ENCODE results near the gene GRM7. TPM values are rescaled to one million over a fixed set of nuclear protein-coding genes. Genes with fewer than 3 reads are reported as not detected.

GRM7 gene
- total RNA-seq, 4 donors from 2014 or later: not detected

DNA sequence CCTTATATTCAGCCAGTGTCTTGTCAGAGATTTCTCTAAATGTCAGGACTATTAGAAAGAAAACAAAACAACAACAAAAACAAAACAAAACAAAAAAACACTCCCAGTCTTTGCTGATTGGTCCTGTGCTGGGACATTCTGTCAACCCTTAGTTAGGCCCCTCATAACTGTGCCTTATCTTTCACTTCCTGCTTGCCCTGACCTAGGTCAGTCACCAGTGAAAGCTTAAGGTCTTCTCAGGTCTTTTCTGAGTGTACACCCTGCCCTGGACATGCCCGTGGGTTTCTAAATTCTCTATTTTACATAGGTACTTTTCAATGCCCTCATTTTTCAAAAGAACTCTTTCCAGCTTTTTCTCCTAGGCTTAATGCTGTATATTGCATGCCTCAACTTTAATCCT, 454.1 kb downstream of the GRM7 start:
- Histone ChIP-seq H3K4me3 (no peak overlapping the region), H3K9me3 (no peaks in the 10 kb centered on the region), H3K36me3 (no peaks in the 10 kb centered on the region), H3K4me1 (no peaks in the 10 kb centered on the region), H3K27ac (no peak overlapping the region), H3K27me3 (no peaks in the 10 kb centered on the region)
- DNase-seq (no peak), ATAC-seq (no peak)
- in situ Hi-C loops (cut with MboI; ENCODE audit: low sequenced_read_pairs in 4 of 4) (no loop called here), intact Hi-C loops (cut with DNase I; ENCODE audit: low total_unique reads) (loop anchor here (10.0 kb wide), 1 partner anchor 880 kb away; no protein-coding TSS in a partner anchor)
- TF ChIP-seq CTCF (IDR thresholded peaks at IDR 0.05 in 4 of 5, conservative IDR thresholded peaks at IDR 0.05 in 1 of 5) (no peak), POLR2A (IDR thresholded peaks at IDR 0.05) (no peak)

GRCh38 chr3:7322957-7323669, 462.2 kb downstream of the GRM7 start:
- no peak for TF ChIP-seq POLR2A (IDR thresholded peaks at IDR 0.05)
- no peak for TF ChIP-seq CTCF (IDR thresholded peaks at IDR 0.05 in 4 of 5, conservative IDR thresholded peaks at IDR 0.05 in 1 of 5)
- Histone ChIP-seq H3K4me3 (no peak overlapping the region), H3K36me3 (no peaks in the 10 kb centered on the region), H3K4me1 (no peaks in the 10 kb centered on the region), H3K27me3 (no peaks in the 10 kb centered on the region), H3K27ac (no peak overlapping the region), H3K9me3 (no peaks in the 10 kb centered on the region)
- in situ Hi-C loops (cut with MboI; ENCODE audit: low sequenced_read_pairs in 4 of 4): no loop called here
- ATAC-seq (no peak), DNase-seq (no peak)
- intact Hi-C loops (cut with DNase I; ENCODE audit: low total_unique reads): no loop called here

- no peaks in the 10 kb centered on the region for H3K36me3 ChIP-seq
- H3K27ac ChIP-seq: no peak overlapping the region
- H3K9me3 ChIP-seq: no peaks in the 10 kb centered on the region
- no peak for DNase-seq
- TF ChIP-seq CTCF (IDR thresholded peaks at IDR 0.05 in 4 of 5, conservative IDR thresholded peaks at IDR 0.05 in 1 of 5) (no peak), POLR2A (IDR thresholded peaks at IDR 0.05) (no peak)
- no peaks in the 10 kb centered on the region for H3K4me1 ChIP-seq
- in situ Hi-C loops (cut with MboI; ENCODE audit: low sequenced_read_pairs in 4 of 4): no loop called here
- H3K4me3 ChIP-seq: no peak overlapping the region
- no peak for ATAC-seq
- H3K27me3 ChIP-seq: no peaks in the 10 kb centered on the region
- intact Hi-C loops (cut with DNase I; ENCODE audit: low total_unique reads): no loop called here
Observed at GRCh38 chr3:7328339-7328738, 467.4 kb downstream of the GRM7 start.

GRCh38 chr3:7332696-7333095, 471.8 kb downstream of the GRM7 start:
- Histone ChIP-seq H3K36me3 (no peaks in the 10 kb centered on the region), H3K4me3 (no peak overlapping the region), H3K27ac (no peak overlapping the region), H3K9me3 (no peaks in the 10 kb centered on the region), H3K27me3 (no peaks in the 10 kb centered on the region), H3K4me1 (no peaks in the 10 kb centered on the region)
- in situ Hi-C loops (cut with MboI; ENCODE audit: low sequenced_read_pairs in 4 of 4) (no loop called here), intact Hi-C loops (cut with DNase I; ENCODE audit: low total_unique reads) (no loop called here)
- DNase-seq (no peak), ATAC-seq (no peak)
- TF ChIP-seq POLR2A (IDR thresholded peaks at IDR 0.05) (no peak), CTCF (IDR thresholded peaks at IDR 0.05 in 4 of 5, conservative IDR thresholded peaks at IDR 0.05 in 1 of 5) (no peak)

- TF ChIP-seq POLR2A (IDR thresholded peaks at IDR 0.05) (no peak), CTCF (IDR thresholded peaks at IDR 0.05 in 4 of 5, conservative IDR thresholded peaks at IDR 0.05 in 1 of 5) (no peak)
- ATAC-seq (no peak), DNase-seq (no peak)
- in situ Hi-C loops (cut with MboI; ENCODE audit: low sequenced_read_pairs in 4 of 4): no loop called here
- no peaks in the 10 kb centered on the region for H3K36me3 ChIP-seq
- no peaks in the 10 kb centered on the region for H3K4me1 ChIP-seq
- H3K4me3 ChIP-seq: no peak overlapping the region
- H3K9me3 ChIP-seq: no peaks in the 10 kb centered on the region
- no peaks in the 10 kb centered on the region for H3K27me3 ChIP-seq
- H3K27ac ChIP-seq: no peak overlapping the region
- intact Hi-C loops (cut with DNase I; ENCODE audit: low total_unique reads): no loop called here
Observed at GRCh38 chr3:7333125-7333524, 472.2 kb downstream of the GRM7 start.

Measured in gastrocnemius medialis (tissue), 4 donors.